Coronary artery (tissue), 2 donors: Measurements from ENCODE around the gene CDCA4.
A peak's percentile ranks its signal among the peaks of the same experiment; 100 is the strongest.

Experiments
- DNase-seq: peaks from one replicate; pipeline ENCODE4 v3.0.0-alpha.2; 2017; ENCODE audit warnings: low spot score
- H3K27ac ChIP-seq, 2 donors: fragments of 200-600 bp; sonication (generic); one replicate each; pipeline ENCODE4 v1.5.1; 2016 to 2019
- H3K4me3 ChIP-seq: fragments of 200-600 bp; sonication (generic); 2 replicates; pipeline ENCODE4 v1.5.1; 2016; ENCODE audit warnings: mild to moderate bottlenecking, moderate library complexity
- CTCF ChIP-seq: fragments of 200-600 bp; sonication (generic); IDR thresholded peaks from one replicate; pipeline ENCODE4 v1.5.1; 2019; ENCODE audit warnings: antibody characterized with exemption

CDCA4 gene

GRCh38 chr14:105020815-105021655 is at the start of gene CDCA4:
Gene CDCA4, minus strand, starts transcription at chr14:105021083. Its CDS starts 9,154 bp downstream, at chr14:105011929.
- Histone ChIP-seq H3K27ac (peak within 1 kb of the TSS; percentile 64 to 74), H3K4me3 (peak within 1 kb of the TSS; percentile 88)
- TF ChIP-seq CTCF: no peak
- peak; percentile 97 for DNase-seq

DNA sequence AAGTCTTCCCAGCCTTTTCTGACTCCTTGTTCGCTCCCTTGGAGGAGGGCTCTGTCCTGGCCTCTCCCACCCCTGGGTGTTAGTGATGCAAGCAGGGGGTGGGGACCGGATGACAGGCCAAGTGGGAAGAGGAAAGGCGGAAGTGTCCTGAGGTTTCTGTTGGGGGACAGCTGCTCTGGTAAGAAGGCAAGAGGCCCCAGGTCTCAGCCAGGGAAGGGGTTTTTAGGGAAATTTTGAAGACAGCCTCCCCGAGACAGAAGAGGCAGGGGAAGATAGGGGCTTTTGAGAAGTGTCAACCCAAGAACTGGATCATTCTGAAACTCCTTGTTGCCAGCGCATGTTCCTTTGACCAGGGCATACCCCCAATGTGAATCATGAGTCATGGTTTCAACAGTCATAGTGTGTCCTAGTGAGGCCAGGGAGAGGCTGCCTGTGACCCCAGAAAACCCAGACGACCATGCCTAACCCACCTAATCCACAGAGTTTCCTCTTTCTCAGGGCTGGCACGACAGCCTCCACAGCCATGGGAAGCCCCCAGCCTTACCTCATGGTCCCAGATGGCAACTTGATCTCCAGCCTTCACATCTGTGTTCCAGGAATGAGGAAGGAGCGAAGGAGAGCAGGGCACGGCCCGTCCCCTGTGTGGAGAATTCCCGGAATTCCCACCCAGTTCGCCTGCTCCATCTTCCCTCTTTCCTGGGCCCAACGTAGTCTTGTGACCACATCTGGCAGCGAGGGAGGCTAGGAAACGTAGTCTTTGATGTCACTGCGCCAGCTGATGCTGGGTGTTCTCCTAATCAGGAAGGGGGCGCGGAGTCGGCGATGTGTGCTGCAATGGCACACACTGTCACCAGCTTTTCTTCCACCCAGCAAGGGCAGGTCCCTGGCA is 49.2 kb upstream of the CDCA4 start:
- Histone ChIP-seq H3K4me3 (no peak overlapping the region), H3K27ac (peak overlapping the region in 1 of 2 donors; percentile 66)
- peak; percentile 74 for DNase-seq
- TF ChIP-seq CTCF: no peak

GRCh38 chr14:105069522-105069870 is 48.6 kb upstream of the CDCA4 start:
- no peak overlapping the region for H3K4me3 ChIP-seq
- H3K27ac ChIP-seq: peak overlapping the region in 1 of 2 donors; percentile 66
- no peak for TF ChIP-seq CTCF
- no peak for DNase-seq

DNA sequence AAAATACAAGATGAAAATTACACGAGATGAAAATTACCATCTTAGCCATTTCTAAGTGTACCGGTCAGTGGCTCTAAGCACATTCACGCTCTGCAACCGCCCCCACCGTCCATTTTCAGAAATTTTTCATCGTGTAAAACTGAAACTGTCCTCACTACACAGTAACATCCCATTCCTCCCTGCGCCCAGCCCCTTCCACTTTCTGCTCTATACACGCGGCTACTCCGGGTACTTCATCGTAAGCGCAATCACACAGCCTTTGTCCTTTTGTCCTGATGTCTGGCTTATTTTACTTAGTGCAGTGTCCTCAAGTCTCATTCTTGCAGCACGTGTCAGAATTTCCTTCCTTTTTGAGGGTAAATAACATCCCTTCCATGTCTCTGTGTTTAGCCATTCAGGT is 47.9 kb upstream of the CDCA4 start:
- H3K4me3 ChIP-seq: no peak overlapping the region
- no peak for TF ChIP-seq CTCF
- no peak for DNase-seq
- H3K27ac ChIP-seq: no peak overlapping the region

DNA sequence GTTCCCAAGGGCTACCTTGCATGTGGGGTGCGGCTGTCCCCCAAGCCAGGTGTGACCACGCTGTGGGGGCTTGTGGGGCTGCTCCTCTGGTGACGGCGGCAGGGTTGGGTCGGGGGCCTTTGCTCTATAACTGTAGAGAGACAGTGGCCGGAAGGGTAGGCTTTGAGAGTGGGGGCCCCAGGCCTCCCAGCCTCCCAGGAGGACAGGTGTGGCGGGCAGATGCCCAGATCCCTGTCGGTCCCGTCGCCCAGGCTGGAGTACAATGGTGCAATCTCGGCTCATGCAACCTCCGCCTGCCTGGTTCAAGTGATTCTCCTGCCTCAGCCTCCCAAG is 47.1 kb upstream of the CDCA4 start:
- no peak overlapping the region for H3K27ac ChIP-seq
- H3K4me3 ChIP-seq: no peak overlapping the region
- DNase-seq: no peak
- TF ChIP-seq CTCF: no peak

GRCh38 chr14:105067140-105067968 is 46.5 kb upstream of the CDCA4 start:
- Histone ChIP-seq H3K27ac (no peak overlapping the region), H3K4me3 (no peak overlapping the region)
- no peak for TF ChIP-seq CTCF
- no peak for DNase-seq
